Measurements from ENCODE around the gene RARA. TPM values are rescaled to one million over a fixed set of nuclear protein-coding genes. Genes with fewer than 3 reads are reported as not detected.

RARA gene
- total and polyA plus RNA-seq, 2 of the 4 experiments (the other 2 are of a cell fraction) = 9.0 to 12.7 TPM

Small RNA genes lying within 50 kb of the gene (microRNA-seq; reads per million reads assigned to microRNA genes)
- not detected for gene RF00019 (ENCODE audit: insufficient read depth, insufficient read length)
- not detected for gene RNA5SP441 (ENCODE audit: insufficient read depth, insufficient read length)

Small RNA genes lying within 50 kb of the gene (small RNA-seq; reads per million reads assigned to genes)
- gene RF00019 = 0 reads per million in 5 experiments
- gene RNA5SP441 = 0 reads per million in 5 experiments

Other genes with a start within 250 kb of the RARA start
- 20.8 and 22.0 TPM in 2 replicates for gene THRA, start 246.2 kb upstream of the RARA start, total RNA-seq (2012; rRNA removed)
- gene THRA, start 246.2 kb upstream of the RARA start, polyA plus RNA-seq (2012; rRNA removed) = 21.9 and 23.4 TPM in 2 replicates
- 0.28 and 0.36 TPM in 2 replicates for gene NR1D1, start 208.6 kb upstream of the RARA start, total RNA-seq (2012; rRNA removed)
- 4.4 and 7.2 TPM in 2 replicates for gene NR1D1, start 208.6 kb upstream of the RARA start, polyA plus RNA-seq (2012; rRNA removed)
- gene MSL1, start 187.2 kb upstream of the RARA start, total RNA-seq (2012; rRNA removed) = 28.3 and 29.7 TPM in 2 replicates
- 38.4 and 48.4 TPM in 2 replicates for gene MSL1, start 187.2 kb upstream of the RARA start, polyA plus RNA-seq (2012; rRNA removed)
- gene CASC3, start 168.6 kb upstream of the RARA start, total RNA-seq (2012; rRNA removed) = 24.4 and 25.1 TPM in 2 replicates
- 36.2 and 38.9 TPM in 2 replicates for gene CASC3, start 168.6 kb upstream of the RARA start, polyA plus RNA-seq (2012; rRNA removed)
- 0.28 and 0.54 TPM in 2 replicates for gene RAPGEFL1, start 131.7 kb upstream of the RARA start, total RNA-seq (2012; rRNA removed)
- 5.6 and 6.3 TPM in 2 replicates for gene RAPGEFL1, start 131.7 kb upstream of the RARA start, polyA plus RNA-seq (2012; rRNA removed)
- gene WIPF2, start 89.9 kb upstream of the RARA start, total RNA-seq (2012; rRNA removed) = 2.0 and 2.8 TPM in 2 replicates
- 8.9 and 10.4 TPM in 2 replicates for gene WIPF2, start 89.9 kb upstream of the RARA start, polyA plus RNA-seq (2012; rRNA removed)
- gene CDC6, start 21.3 kb upstream of the RARA start, total RNA-seq (2012; rRNA removed) = 25.6 and 27.8 TPM in 2 replicates
- 13.8 and 15.3 TPM in 2 replicates for gene CDC6, start 21.3 kb upstream of the RARA start, polyA plus RNA-seq (2012; rRNA removed)
- gene GJD3, start 55.6 kb downstream of the RARA start, total RNA-seq (2012; rRNA removed) = not detected in 2 replicates
- 0.10 and 0.39 TPM in 2 replicates for gene GJD3, start 55.6 kb downstream of the RARA start, polyA plus RNA-seq (2012; rRNA removed)
- gene TOP2A, start 108.7 kb downstream of the RARA start, total RNA-seq (2012; rRNA removed) = 68.5 and 118 TPM in 2 replicates
- gene TOP2A, start 108.7 kb downstream of the RARA start, polyA plus RNA-seq (2012; rRNA removed) = 40.2 and 43.4 TPM in 2 replicates
- 257 and 308 TPM in 2 replicates for gene IGFBP4, start 134.3 kb downstream of the RARA start, total RNA-seq (2012; rRNA removed)
- 1,187 TPM in 2 replicates for gene IGFBP4, start 134.3 kb downstream of the RARA start, polyA plus RNA-seq (2012; rRNA removed)
- gene TNS4, start 192.4 kb downstream of the RARA start, total RNA-seq (2012; rRNA removed) = 0.28 TPM in 1 of 2 replicates, not detected in the other
- gene TNS4, start 192.4 kb downstream of the RARA start, polyA plus RNA-seq (2012; rRNA removed) = 0.07 TPM in 1 of 2 replicates, not detected in the other

Data from IMR-90 (cell line).